ENCODE results near the gene RBM48.
A peak's percentile ranks its signal among the peaks of the same experiment; 100 is the strongest.
"Not testable (repeated sequence)": the region's sequence is repeated elsewhere in the genome, so short reads cannot be mapped to it uniquely, and the experiment has no call there.

Gene RBM48

DNA sequence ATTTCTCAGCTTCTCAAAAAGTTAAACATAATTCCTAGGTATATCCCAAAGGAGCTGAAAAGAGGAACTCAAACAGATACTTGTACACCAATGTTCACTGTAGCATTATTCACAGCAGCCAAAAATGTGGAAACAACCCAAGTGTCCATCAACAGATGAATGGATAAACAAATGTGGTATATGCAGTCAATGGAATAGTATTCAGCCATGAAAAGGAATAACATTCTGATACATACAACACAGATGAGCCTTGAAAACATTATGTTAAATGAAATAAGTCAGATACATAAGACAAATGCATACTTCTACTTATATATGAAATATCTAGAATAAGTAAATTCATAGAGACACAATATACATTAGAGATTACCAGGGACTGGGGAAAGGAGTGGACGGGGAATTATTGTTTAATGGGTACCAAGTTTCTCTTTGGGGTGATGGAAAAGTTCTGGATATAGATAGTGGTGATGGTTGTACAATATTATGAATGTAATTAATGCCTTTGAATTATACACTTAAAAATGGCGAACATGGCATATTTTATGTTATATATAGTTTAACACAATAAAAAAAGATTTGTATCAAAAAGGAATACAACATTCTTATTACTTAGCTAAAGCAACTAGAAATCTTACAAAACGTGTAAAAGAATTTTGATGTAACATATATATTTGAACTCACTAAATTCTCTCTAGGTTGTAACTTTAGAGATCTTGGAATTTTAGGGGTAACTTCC is 15.3 kb upstream of the RBM48 start:
- Mint-ChIP-seq H3K4me3 (no peak overlapping the region), H3K27me3 (no peaks in the 10 kb centered on the region), H3K9me3 (no peaks in the 10 kb centered on the region), H3K4me1 (ENCODE audit: low read depth) (no peaks in the 10 kb centered on the region), H3K36me3 (ENCODE audit: low read depth) (peaks cover 45% of the 10 kb centered on the region), H3K27ac (no peak overlapping the region)
- intact Hi-C loops (cut with micrococcal nuclease), result no loop called here

DNA sequence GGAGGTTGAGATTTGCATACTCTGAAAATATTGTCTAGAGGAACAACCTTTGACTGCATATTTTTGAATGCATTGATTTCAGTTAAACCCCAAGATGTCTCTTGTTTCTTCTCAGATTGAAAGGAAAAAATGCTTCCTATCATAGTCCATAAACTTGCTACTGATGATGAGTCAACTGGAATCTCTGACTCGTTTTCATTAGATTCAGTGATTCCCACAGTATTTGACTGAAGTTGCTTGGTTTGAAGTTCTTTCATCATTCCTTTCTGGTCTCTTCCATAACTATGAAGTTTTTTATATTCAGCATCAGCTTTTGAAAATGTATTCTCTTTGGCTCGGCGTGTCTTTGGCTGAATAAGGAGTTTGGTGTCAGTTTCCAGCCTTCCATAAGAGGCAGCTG is 11.0 kb upstream of the RBM48 start:
- no peaks in the 10 kb centered on the region for H3K9me3 Mint-ChIP-seq
- H3K27me3 Mint-ChIP-seq, result no peaks in the 10 kb centered on the region
- peaks cover 11% of the 10 kb centered on the region for H3K4me1 Mint-ChIP-seq (ENCODE audit: low read depth)
- H3K36me3 Mint-ChIP-seq (ENCODE audit: low read depth), result peaks cover 42% of the 10 kb centered on the region
- intact Hi-C loops (cut with micrococcal nuclease), result no loop called here
- H3K4me3 Mint-ChIP-seq, result no peak overlapping the region
- no peak overlapping the region for H3K27ac Mint-ChIP-seq

DNA sequence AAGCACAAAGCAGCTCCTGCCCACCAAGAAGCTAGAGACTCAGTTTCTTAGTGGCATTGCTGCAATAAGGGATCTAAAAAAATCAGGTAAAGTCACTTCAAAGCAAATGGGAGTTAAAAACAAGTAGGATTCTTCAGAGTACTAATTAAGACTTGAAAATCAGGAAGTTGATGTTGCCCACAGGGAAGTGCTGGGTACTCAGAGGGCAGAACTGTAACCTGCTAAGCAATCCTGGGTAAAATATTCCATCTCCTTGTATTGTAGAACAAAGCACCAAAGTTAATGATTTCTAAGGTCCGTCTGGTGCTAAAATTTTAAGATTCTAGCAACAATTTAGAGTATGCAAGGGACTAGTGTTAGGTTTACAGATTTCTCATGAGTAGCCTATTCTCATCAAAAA is 8.6 kb upstream of the RBM48 start:
- H3K4me3 Mint-ChIP-seq, result no peak overlapping the region
- H3K36me3 Mint-ChIP-seq (ENCODE audit: low read depth), result peaks cover 36% of the 10 kb centered on the region
- H3K27ac Mint-ChIP-seq, result no peak overlapping the region
- H3K27me3 Mint-ChIP-seq, result no peaks in the 10 kb centered on the region
- no peaks in the 10 kb centered on the region for H3K9me3 Mint-ChIP-seq
- H3K4me1 Mint-ChIP-seq (ENCODE audit: low read depth), result peaks cover 11% of the 10 kb centered on the region
- intact Hi-C loops (cut with micrococcal nuclease), result loop anchor here (10.0 kb wide), 1 partner anchor 1035 kb away; no protein-coding TSS in a partner anchor

- H3K27me3 Mint-ChIP-seq, result no peaks in the 10 kb centered on the region
Measured at GRCh38 chr7:92523110-92523509, 5.5 kb upstream of the RBM48 start.

DNA sequence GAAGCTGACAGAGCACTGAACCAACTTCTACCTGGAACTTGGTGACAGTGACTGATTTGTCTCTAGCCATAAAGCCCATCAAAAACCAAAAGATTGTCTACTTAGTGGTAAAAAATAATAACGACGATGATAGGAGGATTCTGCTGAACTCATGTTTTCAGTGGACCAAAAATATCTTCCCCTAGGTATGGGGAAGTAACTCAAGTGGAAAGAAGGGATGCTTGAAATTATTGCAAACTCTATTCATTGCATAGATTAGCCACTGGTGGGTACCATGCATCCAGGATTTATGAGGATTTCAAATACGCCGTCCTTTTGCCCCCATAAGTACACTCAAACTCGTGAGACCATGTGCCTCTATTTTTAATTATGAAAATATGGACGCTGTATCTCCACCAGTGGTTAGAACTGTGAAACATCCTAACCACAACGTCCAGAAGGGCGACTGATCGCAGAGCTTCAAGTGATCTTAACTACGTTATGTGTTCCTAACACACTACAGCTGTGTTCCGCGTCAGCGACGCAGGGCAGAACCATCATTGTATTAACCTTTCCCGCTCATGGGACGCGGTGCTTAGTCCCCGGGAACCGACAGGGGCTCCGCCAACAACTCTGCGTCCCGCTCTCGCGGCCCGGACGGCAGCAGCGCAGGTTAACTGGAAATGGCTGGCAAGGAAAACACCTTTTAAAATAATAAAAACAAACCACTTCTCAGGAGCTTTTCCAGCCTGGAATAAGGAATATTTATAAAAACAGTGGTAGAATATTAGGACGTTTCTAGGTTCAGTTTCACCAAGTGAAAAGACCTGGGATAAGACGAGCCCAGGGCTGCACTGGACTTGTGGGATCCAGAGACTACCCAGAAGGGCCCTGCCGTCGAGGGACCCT is 1.1 kb upstream of the RBM48 start:
- Mint-ChIP-seq H3K4me1 (ENCODE audit: low read depth) (peaks cover 20% of the 10 kb centered on the region), H3K36me3 (ENCODE audit: low read depth) (peaks cover 41% of the 10 kb centered on the region), H3K4me3 (peak overlapping the region; percentile 88), H3K27me3 (no peaks in the 10 kb centered on the region), H3K27ac (peak overlapping the region; percentile 88), H3K9me3 (no peaks in the 10 kb centered on the region)
- intact Hi-C loops (cut with micrococcal nuclease), result loop anchor here (1.0 to 10.0 kb wide), 5 partner anchors 63 to 1027 kb away; partner anchors contain the start of genes ANKIB1, CYP51A1, FAM133B and GATAD1

More at GRCh38 chr7:92523110-92523509, 5.5 kb upstream of the RBM48 start:
- intact Hi-C loops (cut with micrococcal nuclease), result loop anchor here (10.0 kb wide), 1 partner anchor 1032 kb away; no protein-coding TSS in a partner anchor
- Mint-ChIP-seq H3K9me3 (no peaks in the 10 kb centered on the region), H3K4me3 (no peak overlapping the region), H3K27ac (no peak overlapping the region), H3K4me1 (ENCODE audit: low read depth) (peaks cover 26% of the 10 kb centered on the region), H3K36me3 (ENCODE audit: low read depth) (peaks cover 10% of the 10 kb centered on the region)

GRCh38 chr7:92528958-92529264 is 316 bp downstream of the RBM48 start:
- peaks cover 55% of the 10 kb centered on the region for H3K36me3 Mint-ChIP-seq (ENCODE audit: low read depth)
- intact Hi-C loops (cut with micrococcal nuclease), result loop anchor here (1.0 to 10.0 kb wide), 5 partner anchors 61 to 1026 kb away; partner anchors contain the start of genes ANKIB1, CYP51A1, FAM133B and GATAD1
- H3K27ac Mint-ChIP-seq, result peak overlapping the region; percentile 88
- H3K9me3 Mint-ChIP-seq, result no peaks in the 10 kb centered on the region
- no peaks in the 10 kb centered on the region for H3K27me3 Mint-ChIP-seq
- peaks cover 20% of the 10 kb centered on the region for H3K4me1 Mint-ChIP-seq (ENCODE audit: low read depth)
- peak overlapping the region; percentile 88 for H3K4me3 Mint-ChIP-seq

GRCh38 chr7:92534572-92534971 is 6.0 kb downstream of the RBM48 start:
- no peak overlapping the region for H3K4me3 Mint-ChIP-seq
- H3K36me3 Mint-ChIP-seq (ENCODE audit: low read depth), result peaks cover 97% of the 10 kb centered on the region
- no peaks in the 10 kb centered on the region for H3K27me3 Mint-ChIP-seq
- no peak overlapping the region for H3K27ac Mint-ChIP-seq
- no peaks in the 10 kb centered on the region for H3K9me3 Mint-ChIP-seq
- intact Hi-C loops (cut with micrococcal nuclease), result no loop called here
- H3K4me1 Mint-ChIP-seq (ENCODE audit: low read depth), result peaks cover 4% of the 10 kb centered on the region

DNA sequence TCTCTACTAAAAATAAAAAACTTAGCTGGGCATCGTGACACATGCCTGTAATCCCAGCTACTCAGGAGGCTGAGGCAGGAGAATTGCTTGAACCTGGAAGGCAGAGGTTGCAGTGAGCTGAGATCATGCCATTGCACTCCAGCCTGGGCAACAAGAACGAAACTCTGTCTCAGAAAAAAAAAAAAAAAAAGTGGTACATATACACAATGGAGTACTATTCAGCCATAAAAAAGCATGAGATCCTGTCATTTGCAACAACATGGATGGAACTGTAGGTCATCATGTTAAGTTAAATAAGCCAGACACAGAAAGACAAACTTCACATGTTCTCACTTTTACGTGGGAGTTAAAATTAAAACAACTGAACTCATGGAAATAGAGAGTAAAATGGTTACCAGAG is 14.9 kb downstream of the RBM48 start:
- H3K27ac Mint-ChIP-seq; H3K27me3 Mint-ChIP-seq; H3K4me3 Mint-ChIP-seq; intact Hi-C loops (cut with micrococcal nuclease); H3K4me1 Mint-ChIP-seq (ENCODE audit: low read depth); H3K36me3 Mint-ChIP-seq (ENCODE audit: low read depth): not testable (repeated sequence)
- H3K9me3 Mint-ChIP-seq, result peaks cover 29% of the 10 kb centered on the region

GRCh38 chr7:92545116-92545515 is 16.5 kb downstream of the RBM48 start:
- H3K27me3 Mint-ChIP-seq; H3K36me3 Mint-ChIP-seq (ENCODE audit: low read depth); H3K4me1 Mint-ChIP-seq (ENCODE audit: low read depth); intact Hi-C loops (cut with micrococcal nuclease); H3K27ac Mint-ChIP-seq; H3K4me3 Mint-ChIP-seq: not testable (repeated sequence)
- H3K9me3 Mint-ChIP-seq, result peaks cover 29% of the 10 kb centered on the region

GRCh38 chr7:92546856-92547497 is 18.4 kb downstream of the RBM48 start:
- intact Hi-C loops (cut with micrococcal nuclease), result no loop called here
- Mint-ChIP-seq H3K9me3 (peaks cover 16% of the 10 kb centered on the region), H3K27ac (no peak overlapping the region), H3K4me1 (ENCODE audit: low read depth) (no peaks in the 10 kb centered on the region), H3K4me3 (no peak overlapping the region), H3K27me3 (no peaks in the 10 kb centered on the region), H3K36me3 (ENCODE audit: low read depth) (no peaks in the 10 kb centered on the region)

DNA sequence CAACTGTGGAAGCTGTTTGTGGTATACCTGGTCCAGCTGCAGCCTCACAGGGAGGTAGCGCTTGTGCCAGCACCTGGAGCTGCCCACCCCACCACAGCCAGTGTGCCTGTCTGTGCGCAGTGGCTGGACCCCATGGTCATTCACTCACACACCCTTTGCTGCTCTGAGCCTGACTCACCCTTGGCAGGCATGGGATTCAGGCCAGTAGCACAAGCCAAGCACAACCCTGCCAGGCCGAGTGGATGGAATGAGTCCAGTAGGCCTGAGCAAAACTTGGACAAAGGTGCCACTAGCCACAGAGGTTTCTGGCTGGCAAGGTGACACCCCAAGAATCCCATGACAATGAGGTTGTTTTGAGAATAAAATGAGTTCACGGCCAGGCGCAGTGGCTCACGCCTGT is 19.0 kb downstream of the RBM48 start:
- H3K27me3 Mint-ChIP-seq, result no peaks in the 10 kb centered on the region
- H3K4me1 Mint-ChIP-seq (ENCODE audit: low read depth), result no peaks in the 10 kb centered on the region
- H3K36me3 Mint-ChIP-seq (ENCODE audit: low read depth), result no peaks in the 10 kb centered on the region
- intact Hi-C loops (cut with micrococcal nuclease), result no loop called here
- H3K4me3 Mint-ChIP-seq, result no peak overlapping the region
- H3K9me3 Mint-ChIP-seq, result peaks cover 16% of the 10 kb centered on the region
- no peak overlapping the region for H3K27ac Mint-ChIP-seq

- H3K4me3 Mint-ChIP-seq, result no peak overlapping the region
- H3K27ac Mint-ChIP-seq, result no peak overlapping the region
- peaks cover 4% of the 10 kb centered on the region for H3K9me3 Mint-ChIP-seq
- intact Hi-C loops (cut with micrococcal nuclease), result no loop called here
- no peaks in the 10 kb centered on the region for H3K27me3 Mint-ChIP-seq
- H3K36me3 Mint-ChIP-seq (ENCODE audit: low read depth), result no peaks in the 10 kb centered on the region
- H3K4me1 Mint-ChIP-seq (ENCODE audit: low read depth), result no peaks in the 10 kb centered on the region
Measured at GRCh38 chr7:92550194-92550593, 21.6 kb downstream of the RBM48 start.

DNA sequence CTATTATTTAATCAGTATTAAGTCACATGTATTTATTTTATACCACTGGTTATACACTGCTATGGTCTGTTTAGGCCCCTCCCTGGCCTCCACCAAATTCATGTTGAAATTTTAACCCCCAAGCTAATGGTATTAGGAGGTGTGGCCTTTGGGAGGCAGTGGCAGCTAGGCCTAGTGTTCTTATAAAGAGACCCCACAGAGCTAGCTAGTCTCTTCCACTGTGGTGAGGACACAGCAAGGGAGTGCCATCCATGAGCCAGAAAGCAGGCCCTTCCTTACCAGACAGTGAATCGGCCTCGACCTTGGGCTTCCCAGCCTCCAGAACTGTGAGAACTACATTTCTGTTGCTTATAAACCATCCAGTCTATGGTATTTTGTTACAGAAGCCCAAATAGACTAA is 28.7 kb downstream of the RBM48 start:
- H3K4me3 Mint-ChIP-seq, result no peak overlapping the region
- peaks cover 34% of the 10 kb centered on the region for H3K36me3 Mint-ChIP-seq (ENCODE audit: low read depth)

DNA sequence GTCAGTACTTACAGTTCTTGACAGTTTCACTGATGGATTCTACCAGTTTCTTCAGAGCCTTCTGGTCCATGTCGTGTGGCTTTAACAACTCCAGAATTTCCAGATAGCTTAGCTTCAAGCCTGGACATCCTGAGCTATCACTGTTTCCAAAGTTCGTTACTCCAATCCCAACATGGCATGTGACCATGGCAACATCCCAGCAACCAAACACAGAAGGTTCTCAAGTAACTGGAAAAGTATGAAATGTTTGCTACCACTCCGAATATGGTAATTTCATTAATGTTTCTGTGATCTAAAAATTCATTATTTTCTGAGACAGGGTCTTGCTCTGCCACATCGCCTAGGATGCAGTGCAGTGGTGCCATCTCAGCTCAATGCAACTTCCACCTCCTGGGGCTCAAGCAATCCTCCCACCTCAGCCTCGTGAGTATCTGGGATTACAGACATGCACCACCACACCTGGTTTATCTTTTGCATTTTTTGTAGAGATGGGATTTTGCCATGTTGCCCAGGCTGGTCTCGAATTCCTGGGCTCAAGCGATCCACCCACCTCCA is 29.3 kb downstream of the RBM48 start:
- Mint-ChIP-seq H3K4me3 (no peak overlapping the region), H3K27me3 (no peaks in the 10 kb centered on the region), H3K4me1 (ENCODE audit: low read depth) (no peaks in the 10 kb centered on the region), H3K9me3 (no peaks in the 10 kb centered on the region), H3K27ac (no peak overlapping the region), H3K36me3 (ENCODE audit: low read depth) (peaks cover 40% of the 10 kb centered on the region)
- intact Hi-C loops (cut with micrococcal nuclease), result no loop called here

More for the DNA sequence above, 28.7 kb downstream of the RBM48 start:
- no peaks in the 10 kb centered on the region for H3K27me3 Mint-ChIP-seq
- intact Hi-C loops (cut with micrococcal nuclease), result no loop called here
- H3K9me3 Mint-ChIP-seq, result no peaks in the 10 kb centered on the region
- H3K27ac Mint-ChIP-seq, result no peak overlapping the region
- no peaks in the 10 kb centered on the region for H3K4me1 Mint-ChIP-seq (ENCODE audit: low read depth)
